Measurements from ENCODE around the gene ABAT.

The ABAT gene

GRCh38 chr16:8674413-8675022 is at the start of gene ABAT:
ABAT (plus strand) TSS chr16:8674617; CDS start chr16:8735740, 61,123 bp downstream.
- DNase-seq, result peak; percentile 88

GRCh38 chr16:8625491-8626087 is 48.8 kb upstream of the ABAT start:
- no peak for DNase-seq

- DNase-seq, result no peak
Observed at GRCh38 chr16:8626946-8627345, 47.5 kb upstream of the ABAT start.

DNA sequence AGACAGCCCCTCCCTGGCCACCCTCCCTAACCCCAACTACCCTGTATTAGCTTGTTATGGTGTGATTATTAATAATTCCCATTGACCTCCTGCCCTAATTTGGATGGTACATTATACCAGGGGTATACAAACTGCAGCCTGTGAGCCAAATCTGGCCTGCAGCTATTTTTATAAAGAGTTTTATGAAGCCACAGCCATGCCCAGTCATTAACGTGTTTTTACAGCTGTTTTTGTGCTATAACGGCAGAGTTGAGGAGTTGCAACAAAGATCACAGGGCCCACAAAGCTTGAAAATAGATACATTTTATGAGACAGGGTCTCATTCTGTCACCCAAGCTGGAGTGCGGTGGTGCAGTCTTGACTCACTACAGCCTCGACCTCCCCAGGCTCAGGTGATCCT is 47.0 kb upstream of the ABAT start:
- no peak for DNase-seq

GRCh38 chr16:8628981-8629725 is 45.3 kb upstream of the ABAT start:
- DNase-seq, result no peak

DNA sequence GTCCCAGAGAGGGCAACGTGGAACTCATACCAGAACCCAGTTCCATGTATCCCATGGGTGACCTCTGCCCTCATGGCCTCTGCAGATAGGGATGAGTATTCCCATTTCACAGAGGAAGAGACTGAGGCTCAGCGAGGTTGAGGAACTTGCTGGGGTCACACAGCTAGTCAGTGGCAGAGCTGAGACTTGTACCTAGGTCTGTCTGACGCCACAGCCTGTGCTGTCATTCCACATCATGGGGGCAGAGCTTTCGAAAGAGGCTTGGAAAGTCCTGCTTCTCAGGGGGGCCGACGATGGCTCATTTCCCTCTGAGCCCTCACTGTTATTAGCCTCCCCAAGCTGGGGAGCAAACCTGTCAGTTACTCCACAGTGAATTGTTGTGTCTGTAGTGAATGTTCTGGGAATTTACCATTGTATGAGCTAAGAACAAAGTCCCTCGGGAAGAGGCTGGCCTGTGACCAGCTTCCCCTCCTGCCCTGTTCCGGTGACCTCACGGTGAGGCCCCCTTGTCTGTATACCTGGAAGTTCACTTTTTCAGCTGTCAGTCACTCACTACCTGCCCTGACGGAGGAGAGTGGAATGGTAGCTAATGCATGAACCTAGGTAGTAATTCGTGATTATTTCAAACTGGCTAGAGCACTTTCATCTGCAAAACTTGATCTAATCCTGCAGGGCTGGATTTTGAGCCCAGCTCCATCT is 44.0 kb upstream of the ABAT start:
- DNase-seq, result no peak

DNA sequence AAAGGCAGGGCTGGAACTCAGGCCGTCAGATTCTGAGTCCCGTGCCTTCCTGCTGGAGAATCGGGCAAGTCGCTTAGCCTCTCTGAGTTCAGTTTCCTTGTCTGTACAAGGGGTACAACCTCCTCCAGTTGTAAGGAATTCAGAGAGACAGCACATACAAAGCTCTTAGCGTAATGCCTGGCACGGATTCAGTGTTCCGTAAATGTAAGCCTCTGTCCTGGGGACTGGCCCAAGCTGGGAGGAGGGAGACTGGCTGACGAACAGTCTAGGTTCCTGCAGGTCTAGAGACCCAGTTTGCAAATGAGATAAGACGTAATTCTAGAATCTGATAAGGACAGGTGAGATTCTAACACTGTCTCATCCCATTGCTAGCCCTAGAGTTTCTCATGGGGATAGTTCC is 43.0 kb upstream of the ABAT start:
- no peak for DNase-seq

GRCh38 chr16:8631818-8632465 is 42.5 kb upstream of the ABAT start:
- DNase-seq, result no peak

DNA sequence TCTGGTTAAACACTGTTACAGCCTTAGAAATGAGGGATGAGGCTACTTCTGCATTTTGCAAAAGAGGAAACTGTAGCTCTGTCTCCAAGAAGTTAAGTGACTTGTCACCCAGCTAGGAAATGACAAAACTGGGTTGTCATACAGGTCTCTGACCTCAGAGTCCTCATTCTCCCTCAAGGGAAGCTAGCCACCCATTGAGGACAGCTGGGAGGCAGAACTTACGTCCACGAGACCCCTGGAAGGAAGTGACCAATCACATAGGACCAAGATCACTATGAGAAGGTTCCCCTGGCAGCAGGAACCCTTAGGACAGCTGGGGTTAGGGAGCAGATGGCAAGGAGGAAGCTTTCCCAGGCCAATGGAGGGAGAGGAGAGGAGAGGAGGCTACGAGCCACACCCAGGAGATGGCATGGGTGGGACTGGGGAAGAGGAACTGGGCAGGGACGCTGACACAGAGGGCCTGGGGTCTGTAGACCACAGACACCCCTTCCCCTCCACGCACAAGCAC is 41.7 kb upstream of the ABAT start:
- no peak for DNase-seq

DNA sequence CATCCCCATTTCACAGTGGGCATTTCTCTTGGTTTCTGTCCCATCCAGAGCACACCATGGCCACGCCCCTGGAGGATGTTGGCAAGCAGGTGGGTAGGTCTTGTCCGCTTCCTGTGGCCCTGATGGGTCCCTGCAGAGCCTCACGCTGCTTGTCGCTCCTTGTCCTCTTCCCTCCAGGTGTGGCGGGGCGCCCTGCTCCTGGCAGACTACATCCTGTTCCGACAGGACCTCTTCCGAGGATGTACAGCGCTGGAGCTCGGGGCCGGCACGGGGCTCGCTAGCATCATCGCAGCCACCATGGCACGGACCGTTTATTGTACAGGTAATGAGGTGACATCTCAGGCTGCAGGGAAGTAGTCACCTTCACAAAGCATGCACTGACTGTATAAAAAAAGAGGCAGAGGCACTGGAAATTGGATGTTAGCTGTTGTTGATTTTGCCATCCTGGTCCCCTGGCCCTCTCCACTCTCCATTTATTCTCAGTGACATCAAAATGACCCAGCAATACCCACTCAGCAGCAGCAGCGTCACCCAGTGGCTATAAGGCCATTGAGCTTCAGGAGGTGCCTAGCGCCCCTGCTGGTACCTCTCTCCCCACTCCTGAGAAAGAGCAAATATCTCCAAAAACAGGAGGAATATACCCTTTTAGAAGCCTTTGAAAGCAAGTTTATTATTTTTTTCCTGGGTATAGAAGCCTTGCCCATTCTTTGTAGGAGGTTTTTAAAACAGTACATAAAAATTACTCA is 39.3 kb upstream of the ABAT start:
- DNase-seq, result peak; percentile 56

- DNase-seq, result no peak
Observed at GRCh38 chr16:8639694-8640093, 34.7 kb upstream of the ABAT start.

DNA sequence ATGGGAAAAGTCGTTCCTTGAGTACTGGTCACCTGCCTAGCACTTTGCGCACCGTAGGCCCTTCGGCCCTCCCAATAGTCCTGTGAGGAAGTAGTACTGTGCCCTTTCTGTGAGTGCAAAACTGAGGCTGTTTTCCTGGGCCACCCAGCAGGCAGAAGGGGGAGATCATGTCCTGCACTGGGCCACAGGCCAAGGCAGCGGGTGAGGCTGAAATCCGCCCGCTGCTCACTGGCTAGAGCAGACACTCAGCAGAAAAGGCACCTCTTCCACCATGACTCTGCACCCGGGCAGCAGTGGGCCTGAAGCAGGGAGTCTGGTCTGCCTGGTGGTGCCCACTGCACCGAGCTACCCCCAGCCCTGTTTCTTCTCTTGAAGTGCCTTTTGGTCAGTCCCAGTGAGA is 32.7 kb upstream of the ABAT start:
- DNase-seq, result no peak

- no peak for DNase-seq
Observed at GRCh38 chr16:8642146-8642545, 32.3 kb upstream of the ABAT start.

- no peak for DNase-seq
Observed at GRCh38 chr16:8644211-8645140, 29.9 kb upstream of the ABAT start.

GRCh38 chr16:8645141-8645521 is 29.3 kb upstream of the ABAT start:
- no peak for DNase-seq

GRCh38 chr16:8645831-8646230 is 28.6 kb upstream of the ABAT start:
- DNase-seq, result no peak

- no peak for DNase-seq
Observed at GRCh38 chr16:8646326-8647053, 27.9 kb upstream of the ABAT start.

DNA sequence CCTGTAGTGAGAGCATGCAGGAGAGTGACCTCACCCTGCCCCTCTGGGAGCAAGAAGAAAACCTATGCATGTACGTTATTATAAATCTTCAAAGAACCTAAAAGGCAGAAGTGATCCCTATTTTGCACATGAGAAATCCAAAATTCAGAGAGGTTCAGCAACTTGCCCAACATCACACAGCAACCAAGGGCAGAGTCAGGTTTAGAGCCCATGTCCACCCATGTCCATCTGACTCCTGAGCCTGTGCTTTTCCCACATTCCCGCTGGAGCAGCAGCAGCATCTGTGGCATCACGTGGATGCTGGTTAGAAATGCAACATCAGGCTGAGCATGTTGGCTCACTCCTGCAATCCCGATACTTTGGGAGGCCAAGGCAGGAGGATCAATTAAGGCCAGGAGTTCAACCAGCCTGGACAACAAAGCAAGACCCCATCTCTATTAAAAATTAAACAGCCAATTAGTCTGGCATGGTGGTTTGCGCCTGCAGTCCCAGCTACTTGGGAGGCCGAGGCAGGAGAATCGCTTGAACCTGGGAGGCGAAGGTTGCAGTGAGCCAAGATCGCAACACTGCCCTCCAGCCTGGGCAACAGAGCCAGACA is 26.6 kb upstream of the ABAT start:
- no peak for DNase-seq

DNA sequence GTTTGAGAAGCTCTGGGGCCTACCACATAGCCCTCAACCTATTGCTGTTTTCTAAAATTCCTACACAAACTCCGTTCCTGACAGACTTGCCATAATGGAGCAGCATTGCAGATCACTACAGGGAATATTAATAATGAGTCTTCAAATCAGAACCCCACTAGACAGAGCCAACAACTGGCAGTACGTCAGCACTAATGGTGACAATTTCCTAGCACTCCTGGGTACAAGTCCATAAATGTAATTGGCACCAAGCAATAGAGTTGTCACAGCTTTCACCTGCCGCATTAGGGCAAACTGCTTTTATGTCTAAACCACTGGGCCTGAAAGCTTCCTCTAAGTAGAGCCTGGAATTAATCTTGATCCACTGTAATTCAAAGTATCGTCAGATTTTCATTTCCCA is 25.5 kb upstream of the ABAT start:
- DNase-seq, result no peak

Measured in NCI-H82 (cell line).